HepG2 (cell line): ENCODE data around the gene STAT1. TPM values are rescaled to one million over a fixed set of nuclear protein-coding genes. Genes with fewer than 3 reads are reported as not detected.

Source experiments
- ATAC-seq: fragments of 200-7000 bp; cut with Tn5 transposase; 3 replicates; pipeline ENCODE4 v1.9.1; 2020; ENCODE audit warnings: mild to moderate bottlenecking, moderate library complexity
- BruUV-seq: library from RNA; stranded (reverse); fragments of 400-500 nt; replicated peaks from 2 replicates; lab custom pipeline; 2021; lab: Mats Ljungman, UMichigan
- CTCF ChIA-PET: fragments of 300-600 bp; formaldehyde crosslinking; extraction: SDS; loops from one replicate; lab custom pipeline; 2021; ENCODE audit warnings: low total read pairs, inconsistent platforms, low intra/inter-chr PET ratio; lab: Yijun Ruan, JAX
- POLR2A ChIA-PET: fragments of 350-600 bp; sonication (Branson Sonifier 250); formaldehyde crosslinking; loops from one replicate; lab custom pipeline; 2020; ENCODE audit warnings: antibody characterized with exemption, inconsistent platforms; lab: Yijun Ruan, JAX
- DNase-seq: peaks from one replicate; pipeline ENCODE4 v3.0.0-alpha.2; 2015; ENCODE audit warnings: low spot score
- FAIRE-seq: peaks from 3 replicates; lab custom pipeline; 2011; peaks lifted over from hg19 to GRCh38; lab: Jason Lieb, UNC
- H2AFZ ChIP-seq: one replicate; pipeline ENCODE4 v1.6.1; 2011; ENCODE audit warnings: low read length, inconsistent platforms
- H3K27ac ChIP-seq: fragments of 300-600 bp; 3 replicates; pipeline ENCODE4 v1.8.0; 2011; ENCODE audit warnings: mixed run types, mild to moderate bottlenecking, mixed read lengths, low read length, inconsistent platforms; ENCODE audit not compliant: insufficient read depth; ENCODE audit errors: extremely low read length
- H3K27me3 ChIP-seq, 2 experiments: fragments of 200-600 bp in 1 of 2; 2 replicates in 1 of 2; 3 replicates in 1 of 2; pipeline versions ENCODE4 v1.6.0 to v1.8.0; 2011; ENCODE audit warnings: low read length in 2 of 2, mild to moderate bottlenecking in 2 of 2, moderate library complexity in 2 of 2, inconsistent platforms in 1 of 2; ENCODE audit not compliant: insufficient read depth in 2 of 2, control insufficient read depth in 1 of 2
- H3K36me3 ChIP-seq, 2 experiments: fragments of 200-600 bp in 1 of 2; replicated peaks in 1 of 2; 2 replicates in 1 of 2; 3 replicates in 1 of 2; pipeline versions ENCODE4 v1.5.1 to v1.8.0; 2011; ENCODE audit warnings: low read length in 2 of 2, inconsistent platforms in 1 of 2; ENCODE audit not compliant: insufficient read depth in 2 of 2, control insufficient read depth in 1 of 2
- H3K4me1 ChIP-seq: 2 replicates; pipeline ENCODE4 v1.5.1; 2012; ENCODE audit warnings: low read length, inconsistent platforms; ENCODE audit not compliant: insufficient read depth
- H3K4me2 ChIP-seq: 2 replicates; pipeline ENCODE4 v1.6.0; 2011; ENCODE audit warnings: low read depth, low read length, inconsistent platforms
- H3K4me3 ChIP-seq, 3 experiments: fragments of 200-600 bp in 1 of 3; sonication (generic), shearing (Covaris generic) in 1 of 3; replicated peaks in 1 of 3; 2 replicates each; pipeline ENCODE4 v1.5.1; 2011 to 2016; ENCODE audit warnings: low read length in 3 of 3, inconsistent platforms in 2 of 3, low read depth in 2 of 3, mild to moderate bottlenecking in 2 of 3, control low read depth in 1 of 3, mixed read lengths in 1 of 3; ENCODE audit not compliant: insufficient read depth in 1 of 3
- H3K79me2 ChIP-seq: one replicate; pipeline ENCODE4 v1.6.1; 2011; ENCODE audit warnings: low read length, inconsistent platforms; ENCODE audit not compliant: insufficient read depth
- H3K9ac ChIP-seq: 2 replicates; pipeline ENCODE4 v1.6.0; 2011; ENCODE audit warnings: mild to moderate bottlenecking, low read depth, low read length, inconsistent platforms; ENCODE audit not compliant: insufficient read depth
- H3K9me3 ChIP-seq: 2 replicates; pipeline ENCODE4 v1.5.1; 2012; ENCODE audit warnings: mild to moderate bottlenecking, low read length
- H4K20me1 ChIP-seq: 2 replicates; pipeline ENCODE4 v1.6.0; 2011; ENCODE audit warnings: inconsistent platforms, mild to moderate bottlenecking, low read length, moderate library complexity; ENCODE audit not compliant: insufficient read depth
- ATF5 ChIP-seq: sonication (generic); formaldehyde crosslinking; IDR thresholded peaks from 2 replicates; pipeline ENCODE4 v1.4.0; 2020; ENCODE audit warnings: mild to moderate bottlenecking, low read depth, missing genetic modification reagents
- HMG20B ChIP-seq: conservative IDR thresholded peaks from 2 replicates; pipeline ENCODE4 v1.6.1; 2016; ENCODE audit warnings: missing genetic modification reagents, missing compliant biosample characterization
- PHF5A ChIP-seq: IDR thresholded peaks from one replicate; pipeline ENCODE4 v1.6.1; 2018; ENCODE audit warnings: low read depth, missing genetic modification reagents; ENCODE audit not compliant: unreplicated experiment
- RBAK ChIP-seq: sonication (generic); formaldehyde crosslinking; IDR thresholded peaks from 2 replicates; pipeline ENCODE4 v1.5.1; 2020; ENCODE audit warnings: mild to moderate bottlenecking, missing genetic modification reagents
- SAP130 ChIP-seq: IDR thresholded peaks from 2 replicates; pipeline ENCODE4 v1.6.1; 2016; ENCODE audit warnings: low read depth
- SMAD1 ChIP-seq: sonication (generic); formaldehyde crosslinking; IDR thresholded peaks from 2 replicates; pipeline ENCODE4 v1.4.0; 2020; ENCODE audit warnings: missing genetic modification reagents, low read depth, mild to moderate bottlenecking, borderline replicate concordance
- SRSF4 ChIP-seq: fragments of 200-400 bp; formaldehyde crosslinking; IDR thresholded peaks from one replicate; pipeline ENCODE4 v1.6.1; 2018; ENCODE audit warnings: mild to moderate bottlenecking, low read depth, low read length, moderate library complexity; ENCODE audit not compliant: poor library complexity, severe bottlenecking
- ZBTB10 ChIP-seq: sonication (generic); formaldehyde crosslinking; IDR thresholded peaks from 2 replicates; pipeline ENCODE4 v1.4.0; 2020; ENCODE audit warnings: missing genetic modification reagents, borderline replicate concordance
- ZFP36L2 ChIP-seq: sonication (generic); formaldehyde crosslinking; IDR thresholded peaks from 2 replicates; pipeline ENCODE4 v1.4.0; 2020; ENCODE audit warnings: missing genetic modification reagents
- ZFYVE20 ChIP-seq: sonication (generic); formaldehyde crosslinking; IDR thresholded peaks from 2 replicates; pipeline ENCODE4 v1.8.0; 2023; ENCODE audit warnings: low read depth, mild to moderate bottlenecking, moderate library complexity, missing genetic modification reagents, borderline replicate concordance
- ZNF414 ChIP-seq: sonication (generic); formaldehyde crosslinking; IDR thresholded peaks from 2 replicates; pipeline ENCODE4 v1.5.0; 2020; ENCODE audit warnings: missing genetic modification reagents
- WGBS: methylation state at CpG from one replicate; pipeline ENCODE4 v1.1.6; 2017; ENCODE audit warnings: low lambda C conversion rate; 5-methylcytosine and 5-hydroxymethylcytosine counted together
- in situ Hi-C: cut with HindIII; loops from 2 replicates; pipeline ENCODE4 v1.10.0; 2017; ENCODE audit warnings: low pct_unique_long_range_greater_than_20kb; ENCODE audit not compliant: extremely low pct_ligation_motif_present
- intact Hi-C: fragments of 100-400 bp; cut with micrococcal nuclease; formaldehyde crosslinking; loops from one replicate; pipeline ENCODE4 v1.10.0; 2022; ENCODE audit not compliant: unreplicated experiment
- polyA plus RNA-seq, 8 experiments: library from polyadenylated mRNA; depleted of rRNA in 3 of 8; stranded (reverse) in 7 of 8; unstranded in 1 of 8; fragments of >200 nt; fragmentation: Illumina TruSeq in 4 of 8; extraction: Trizol in 4 of 8; gene quantifications; 2 replicates each; pipeline versions ENCODE4 v1.2.1 to v1.2.3, GENCODE V29; 2011 to 2016; ENCODE audit warnings: low read depth in 4 of 8, missing spikeins in 1 of 8, mixed read lengths in 1 of 8; ENCODE audit not compliant: insufficient read depth in 1 of 8
- total RNA-seq, 5 experiments: library from RNA; depleted of rRNA; stranded (reverse); fragments of >200 nt; fragmentation: Illumina TruSeq; extraction: Trizol; gene quantifications; 2 replicates each; pipeline ENCODE4 v1.2.3, GENCODE V29; 2016; ENCODE audit warnings: low read depth in 1 of 5

STAT1 gene
- total and polyA plus RNA-seq, 2 of the 13 experiments (the other 11 are each of a cell fraction or from before 2014, with no cell fraction given), result 21.8 to 59.6 TPM

GRCh38 chr2:191043438-191043837 lies 29.5 kb upstream of the STAT1 start:
- in situ Hi-C loops, result no loop called here
- BruUV-seq, result no TSS peak
- FAIRE-seq, result no peak

GRCh38 chr2:191041418-191042161 lies 27.6 kb upstream of the STAT1 start:
- intact Hi-C loops (no loop called here), in situ Hi-C loops (no loop called here)
- WGBS, result 0% methylated on average over 3 of the region's 3 CpGs
- FAIRE-seq (peak; percentile 88), DNase-seq (peak; percentile 86), ATAC-seq (peak; percentile 100)
- H3K4me3 ChIP-seq, result no peak overlapping the region
- no peak overlapping the region for H3K9ac ChIP-seq
- no peaks in the 10 kb centered on the region for H3K79me2 ChIP-seq
- CTCF ChIA-PET, result no interaction called here
- peaks cover 14% of the 10 kb centered on the region for H3K4me1 ChIP-seq
- peak overlapping the region; percentile 29 for H2AFZ ChIP-seq
- no peaks in the 10 kb centered on the region for H3K36me3 ChIP-seq
- no peaks in the 10 kb centered on the region for H4K20me1 ChIP-seq
- POLR2A ChIA-PET, result interaction anchor here (1.1 kb wide), 2 partner anchors 21 to 27 kb away, joined by 6 to 10 read pairs; partner anchors contain the start of gene STAT1
- H3K9me3 ChIP-seq, result 0 out of 2 replicates have a peak, but pooled peaks cover 7% of the 10 kb centered on the region
- BruUV-seq, result no TSS peak
- peak overlapping the region; percentile 63 for H3K4me2 ChIP-seq
- no peak overlapping the region for H3K27ac ChIP-seq
- H3K27me3 ChIP-seq, result peaks cover 0 to 5% of the 10 kb centered on the region in 2 experiments; a peak in 1 of 5 replicates
- TF ChIP-seq ZFYVE20 (CRISPR knock-in tag), result no peak
- TF ChIP-seq SMAD1, result no peak
- no peak for TF ChIP-seq ZBTB10 (CRISPR knock-in tag)
- TF ChIP-seq ZFP36L2 (CRISPR knock-in tag), result no peak
- TF ChIP-seq HMG20B, result no peak
- TF ChIP-seq SAP130 (CRISPR knock-in tag), result no peak; the same call in 1 of the 2 replicates
- TF ChIP-seq ATF5 (CRISPR knock-in tag), result no peak
- TF ChIP-seq RBAK (CRISPR knock-in tag), result no peak
- TF ChIP-seq PHF5A, result no peak

More at GRCh38 chr2:191043438-191043837, 29.5 kb upstream of the STAT1 start:
- peaks cover 0 to 5% of the 10 kb centered on the region in 2 experiments; a peak in 2 of 5 replicates for H3K27me3 ChIP-seq
- CTCF ChIA-PET, result no interaction called here
- H3K4me3 ChIP-seq, result no peak overlapping the region
- no peak overlapping the region for H3K4me2 ChIP-seq
- H2AFZ ChIP-seq, result no peak overlapping the region
- no peaks in the 10 kb centered on the region for H3K36me3 ChIP-seq
- H3K79me2 ChIP-seq, result no peaks in the 10 kb centered on the region
- WGBS, result 47% methylated on average over 3 of the region's 3 CpGs
- DNase-seq (no peak), ATAC-seq (no peak)
- peaks cover 14% of the 10 kb centered on the region for H3K4me1 ChIP-seq
- intact Hi-C loops, result no loop called here
- H3K9ac ChIP-seq, result no peak overlapping the region
- H3K27ac ChIP-seq, result no peak overlapping the region
- TF ChIP-seq ZNF414 (CRISPR knock-in tag), result no peak
- no peak for TF ChIP-seq SRSF4
- H3K9me3 ChIP-seq, result 0 out of 2 replicates have a peak, but pooled peaks cover 7% of the 10 kb centered on the region
- POLR2A ChIA-PET, result no interaction called here
- H4K20me1 ChIP-seq, result no peaks in the 10 kb centered on the region
